SHP77 (cell line): ENCODE results near the gene OTUB1.

ENCODE experiments used
- DNase-seq, 2 experiments: peaks; one replicate each; lab custom pipeline; 2025; lab: John Stamatoyannopoulos, UW

OTUB1 gene

GRCh38 chr11:63974259-63975143 is 11.7 kb upstream of the OTUB1 start, which contains the start of gene COX8A:
Gene COX8A (plus strand): TSS chr11:63974620. CDS start chr11:63974681, 61 bp downstream.
- peak; percentile 99 to 100 for DNase-seq

- no peak for DNase-seq
These were observed 7.5 kb upstream of the OTUB1 start for GRCh38 chr11:63978551-63979239.

- no peak for DNase-seq
These were observed 6.8 kb upstream of the OTUB1 start for GRCh38 chr11:63979426-63979825.

- DNase-seq, result peak; percentile 22 to 60
These were observed 454 bp upstream of the OTUB1 start for GRCh38 chr11:63985812-63986155.

GRCh38 chr11:63986932-63987513 is 785 bp downstream of the OTUB1 start:
- no peak for DNase-seq

GRCh38 chr11:63991558-63991957 is 5.3 kb downstream of the OTUB1 start:
- DNase-seq, result no peak

- no peak for DNase-seq
These were observed 6.9 kb downstream of the OTUB1 start for GRCh38 chr11:63993100-63993499.

- no peak for DNase-seq
These were observed 7.8 kb downstream of the OTUB1 start for GRCh38 chr11:63993993-63994392.

GRCh38 chr11:63996512-63996911 is 10.3 kb downstream of the OTUB1 start:
- DNase-seq, result no peak

- no peak for DNase-seq
These were observed 11.0 kb downstream of the OTUB1 start for GRCh38 chr11:63997104-63997700.

GRCh38 chr11:63997801-63998337 is 11.6 kb downstream of the OTUB1 start:
- no peak for DNase-seq

GRCh38 chr11:63998558-63999348 is 12.5 kb downstream of the OTUB1 start:
- DNase-seq, result no peak

GRCh38 chr11:63999349-64000025 is 13.2 kb downstream of the OTUB1 start:
- DNase-seq, result no peak

- DNase-seq, result no peak
These were observed 13.9 kb downstream of the OTUB1 start for GRCh38 chr11:64000026-64000739.

- no peak for DNase-seq
These were observed 14.7 kb downstream of the OTUB1 start for GRCh38 chr11:64000740-64001483.

GRCh38 chr11:64001484-64002420 is 15.5 kb downstream of the OTUB1 start:
- DNase-seq, result no peak

GRCh38 chr11:64003807-64004589 is 17.8 kb downstream of the OTUB1 start:
- no peak for DNase-seq
